K562 (cell line): ENCODE results near the gene TMEM38B.

ENCODE experiments used
- BCLAF1 ChIP-seq, 2 experiments: fragments of 450-650 bp in 1 of 2; IDR thresholded peaks; 2 replicates each; pipeline ENCODE4 v1.6.1; 2011 to 2017; ENCODE audit warnings: low read depth in 2 of 2, antibody characterized with exemption in 1 of 2, borderline replicate concordance in 1 of 2, low read length in 1 of 2, mild to moderate bottlenecking in 1 of 2, mixed read lengths in 1 of 2; ENCODE audit not compliant: control insufficient read depth in 1 of 2
- CTCF ChIP-seq, 3 experiments: IDR thresholded peaks in 2 of 3; conservative IDR thresholded peaks in 1 of 3; 2 replicates each; pipeline ENCODE4 v1.5.1; 2011 to 2012; ENCODE audit warnings: low read length in 3 of 3, mild to moderate bottlenecking in 3 of 3, control low read depth in 2 of 3, improper control_type of control experiment in 1 of 3, inconsistent platforms in 1 of 3, low read depth in 1 of 3, mixed read lengths in 1 of 3, moderate library complexity in 1 of 3; ENCODE audit not compliant: insufficient read depth in 2 of 3
- GTF2B ChIP-seq: IDR thresholded peaks from 2 replicates; pipeline ENCODE4 v1.6.1; 2011; ENCODE audit not compliant: insufficient read length; ENCODE audit errors: extremely low read depth
- NR3C1 ChIP-seq: sonication (generic); formaldehyde crosslinking; IDR thresholded peaks from 2 replicates; pipeline ENCODE4 v1.8.1; 2022; ENCODE audit warnings: missing genetic modification reagents
- TSHZ1 ChIP-seq: fragments of 250-450 bp; sonication (Bioruptor Pico); IDR thresholded peaks from 2 replicates; pipeline ENCODE4 v1.4.0; 2020; ENCODE audit warnings: mild to moderate bottlenecking, moderate library complexity
- ZBTB7A ChIP-seq: IDR thresholded peaks from 2 replicates; pipeline ENCODE4 v1.6.1; 2011; ENCODE audit warnings: low read depth, mild to moderate bottlenecking, low read length, moderate library complexity, borderline replicate concordance; ENCODE audit not compliant: control insufficient read depth
- ZNF3 ChIP-seq: fragments of 250-450 bp; sonication (Bioruptor Pico); IDR thresholded peaks from 2 replicates; pipeline ENCODE4 v1.5.0; 2021; ENCODE audit warnings: mild to moderate bottlenecking, moderate library complexity

- TF ChIP-seq TSHZ1 (CRISPR knock-in tag) = no peak
- TF ChIP-seq NR3C1 (CRISPR knock-in tag) = no peak
- TF ChIP-seq ZNF3 (CRISPR knock-in tag) = no peak
- no peak for TF ChIP-seq GTF2B
- no peak for TF ChIP-seq ZBTB7A
- no peak for TF ChIP-seq CTCF (IDR thresholded peaks at IDR 0.05 in 2 of 3, conservative IDR thresholded peaks at IDR 0.05 in 1 of 3; ENCODE audit: insufficient read depth in 2 of 3, low read depth in 1 of 3, low read length in 3 of 3)
- no peak for TF ChIP-seq BCLAF1 (IDR thresholded peaks at IDR 0.05; ENCODE audit: borderline replicate concordance in 1 of 2, control insufficient read depth in 1 of 2, low read depth in 2 of 2, low read length in 1 of 2)
Measured at GRCh38 chr9:105686936-105687335, 7.4 kb upstream of the TMEM38B start.
